ENCODE data around the gene MAPRE2.

DNA sequence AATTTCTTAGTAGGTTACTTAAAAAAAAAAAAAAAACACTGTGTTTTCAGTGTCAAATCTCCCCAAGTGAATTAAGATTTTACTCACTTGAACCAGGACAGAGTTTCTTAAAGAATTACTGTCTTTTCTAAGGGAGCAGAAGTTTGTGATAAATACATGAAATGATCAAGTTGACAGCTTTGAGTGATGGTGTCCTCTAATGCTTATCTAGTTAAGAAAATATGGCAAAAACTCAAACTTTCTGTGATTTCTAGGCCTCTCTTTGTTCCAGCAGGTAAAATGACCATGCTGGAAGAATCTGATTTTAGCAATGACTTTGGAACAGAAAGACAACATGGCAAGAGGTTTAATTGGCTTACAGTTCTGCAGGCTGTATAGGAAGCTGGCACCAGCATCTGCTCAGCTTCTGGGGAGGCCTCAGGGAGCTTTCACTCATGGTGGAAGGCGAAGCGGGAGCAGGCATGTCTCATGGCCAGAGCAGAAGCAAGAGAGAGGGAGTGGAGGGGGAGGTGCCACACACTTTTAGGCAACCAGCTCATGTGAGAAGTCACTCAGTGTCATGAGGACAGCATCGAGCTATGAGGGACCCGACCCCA is 6.6 kb downstream of the MAPRE2 start:
- TF ChIP-seq, protein P1, sequence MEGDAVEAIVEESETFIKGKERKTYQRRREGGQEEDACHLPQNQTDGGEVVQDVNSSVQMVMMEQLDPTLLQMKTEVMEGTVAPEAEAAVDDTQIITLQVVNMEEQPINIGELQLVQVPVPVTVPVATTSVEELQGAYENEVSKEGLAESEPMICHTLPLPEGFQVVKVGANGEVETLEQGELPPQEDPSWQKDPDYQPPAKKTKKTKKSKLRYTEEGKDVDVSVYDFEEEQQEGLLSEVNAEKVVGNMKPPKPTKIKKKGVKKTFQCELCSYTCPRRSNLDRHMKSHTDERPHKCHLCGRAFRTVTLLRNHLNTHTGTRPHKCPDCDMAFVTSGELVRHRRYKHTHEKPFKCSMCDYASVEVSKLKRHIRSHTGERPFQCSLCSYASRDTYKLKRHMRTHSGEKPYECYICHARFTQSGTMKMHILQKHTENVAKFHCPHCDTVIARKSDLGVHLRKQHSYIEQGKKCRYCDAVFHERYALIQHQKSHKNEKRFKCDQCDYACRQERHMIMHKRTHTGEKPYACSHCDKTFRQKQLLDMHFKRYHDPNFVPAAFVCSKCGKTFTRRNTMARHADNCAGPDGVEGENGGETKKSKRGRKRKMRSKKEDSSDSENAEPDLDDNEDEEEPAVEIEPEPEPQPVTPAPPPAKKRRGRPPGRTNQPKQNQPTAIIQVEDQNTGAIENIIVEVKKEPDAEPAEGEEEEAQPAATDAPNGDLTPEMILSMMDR (IDR thresholded peaks at IDR 0.05), result no peak
- no peak for TF ChIP-seq POLR2A (IDR thresholded peaks at IDR 0.05)
